HepG2 (cell line): ENCODE results near the gene TUBGCP5.

Source experiments
- BHLHE40 ChIP-seq: IDR thresholded peaks from 2 replicates; pipeline ENCODE4 v1.6.1; 2011; ENCODE audit warnings: low read length, improper control_type of control experiment
- ESRRA ChIP-seq: sonication (generic); formaldehyde crosslinking; IDR thresholded peaks from 2 replicates; pipeline ENCODE4 v1.5.1; 2020; ENCODE audit warnings: mild to moderate bottlenecking, low read depth, missing genetic modification reagents
- PHF8 ChIP-seq: sonication (generic); formaldehyde crosslinking; IDR thresholded peaks from 2 replicates; pipeline ENCODE4 v1.5.0; 2020; ENCODE audit warnings: missing genetic modification reagents
- SMC3 ChIP-seq: IDR thresholded peaks from 2 replicates; pipeline ENCODE4 v1.6.1; 2011; ENCODE audit warnings: low read length, improper control_type of control experiment
- TOE1 ChIP-seq: sonication (generic); formaldehyde crosslinking; IDR thresholded peaks from 2 replicates; pipeline ENCODE4 v1.4.0; 2020; ENCODE audit warnings: mild to moderate bottlenecking, missing genetic modification reagents
- ZNF10 ChIP-seq: sonication (generic); formaldehyde crosslinking; IDR thresholded peaks from 2 replicates; pipeline ENCODE4 v1.4.0; 2020; ENCODE audit warnings: mild to moderate bottlenecking, low read depth, missing genetic modification reagents, borderline replicate concordance
- ZNF354B ChIP-seq: sonication (generic); formaldehyde crosslinking; IDR thresholded peaks from 2 replicates; pipeline ENCODE4 v1.8.0; 2022; ENCODE audit warnings: mild to moderate bottlenecking, missing genetic modification reagents
- ZNF629 ChIP-seq: sonication (generic); formaldehyde crosslinking; conservative IDR thresholded peaks from 2 replicates; pipeline ENCODE4 v1.5.0; 2020; ENCODE audit warnings: missing genetic modification reagents
- ZSCAN20 ChIP-seq: sonication (generic); formaldehyde crosslinking; IDR thresholded peaks from 2 replicates; pipeline ENCODE4 v1.4.0; 2020; ENCODE audit warnings: missing genetic modification reagents, mild to moderate bottlenecking, borderline replicate concordance
- TF ChIP-seq, protein P1 (sequence below): IDR thresholded peaks from 2 replicates; pipeline ENCODE4 v1.6.1; 2016; ENCODE audit warnings: missing compliant biosample characterization, missing genetic modification reagents, borderline replicate concordance
- TF ChIP-seq, protein P2 (sequence below): sonication (generic); formaldehyde crosslinking; IDR thresholded peaks from 2 replicates; pipeline ENCODE4 v1.5.0; 2020; ENCODE audit warnings: mild to moderate bottlenecking, missing genetic modification reagents, moderate library complexity
- TF ChIP-seq, protein P3 (sequence below), 2 experiments: IDR thresholded peaks; 2 replicates each; pipeline ENCODE4 v1.6.1; 2011 to 2012; ENCODE audit warnings: low read length in 2 of 2, borderline replicate concordance in 1 of 2, low read depth in 1 of 2, mild to moderate bottlenecking in 1 of 2, moderate library complexity in 1 of 2
- TF ChIP-seq, protein P4 (sequence below): IDR thresholded peaks from 2 replicates; pipeline ENCODE4 v1.4.0; 2020; ENCODE audit warnings: mild to moderate bottlenecking, missing genetic modification reagents
- TF ChIP-seq, protein P5 (sequence below): IDR thresholded peaks from 2 replicates; pipeline ENCODE4 v1.6.1; 2016

DNA sequence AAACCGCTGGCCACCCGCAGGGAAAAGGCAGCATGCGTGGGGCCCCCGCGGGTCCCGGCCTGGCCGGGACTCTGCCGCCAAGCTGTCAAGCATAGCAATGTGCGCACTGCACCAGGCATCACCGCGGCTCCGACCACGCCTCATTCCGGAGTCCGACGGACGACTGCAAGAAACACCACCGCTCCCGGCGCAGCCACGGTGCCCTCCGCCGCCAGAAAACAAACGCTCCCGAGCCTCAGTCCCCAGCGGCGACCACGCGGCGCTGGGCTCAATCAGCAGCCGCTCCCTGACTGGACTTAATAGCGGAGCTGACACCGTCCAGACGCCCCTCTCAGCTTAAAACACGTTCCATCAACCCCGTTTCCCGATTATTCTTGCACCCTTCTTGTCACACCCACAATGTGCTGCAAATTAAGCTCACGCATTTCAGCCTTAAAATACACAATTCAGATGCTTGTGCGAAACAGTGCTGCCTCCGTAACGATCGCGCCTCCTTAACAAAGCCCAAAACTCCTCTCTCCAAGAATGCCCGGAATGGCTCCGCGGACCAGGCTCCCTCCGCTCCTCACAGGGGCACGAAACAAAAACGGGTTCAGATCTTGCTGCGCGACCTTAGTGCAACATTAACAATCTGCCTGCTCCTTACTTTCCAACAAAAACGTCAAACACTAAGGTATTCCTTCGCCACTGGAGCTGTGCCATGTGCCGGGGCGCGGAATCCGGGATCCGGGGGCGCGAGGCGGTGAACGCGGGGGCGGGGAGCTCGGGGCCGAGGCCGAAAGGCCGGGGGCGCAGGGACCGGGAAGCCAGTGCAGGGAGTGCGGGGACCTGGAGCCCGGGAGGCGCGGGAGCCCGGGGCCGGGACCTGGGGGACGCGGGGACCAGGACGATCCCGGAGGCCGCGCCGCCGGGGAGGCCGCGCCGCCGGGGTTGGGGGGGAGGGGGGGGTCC is 59.9 kb downstream of the TUBGCP5 start:
- TF ChIP-seq TOE1 (no peak), ZSCAN20 (CRISPR knock-in tag) (0 out of 2 replicates have a peak, but pooled peaks have one; percentile 30), ZNF629 (CRISPR knock-in tag) (no peak), ESRRA (no peak), BHLHE40 (no peak), ZNF10 (CRISPR knock-in tag) (no peak), SMC3 (no peak), ZNF354B (CRISPR knock-in tag) (no peak), PHF8 (CRISPR knock-in tag) (no peak; the same call in 1 of the 2 replicates)
- TF ChIP-seq, protein P1, sequence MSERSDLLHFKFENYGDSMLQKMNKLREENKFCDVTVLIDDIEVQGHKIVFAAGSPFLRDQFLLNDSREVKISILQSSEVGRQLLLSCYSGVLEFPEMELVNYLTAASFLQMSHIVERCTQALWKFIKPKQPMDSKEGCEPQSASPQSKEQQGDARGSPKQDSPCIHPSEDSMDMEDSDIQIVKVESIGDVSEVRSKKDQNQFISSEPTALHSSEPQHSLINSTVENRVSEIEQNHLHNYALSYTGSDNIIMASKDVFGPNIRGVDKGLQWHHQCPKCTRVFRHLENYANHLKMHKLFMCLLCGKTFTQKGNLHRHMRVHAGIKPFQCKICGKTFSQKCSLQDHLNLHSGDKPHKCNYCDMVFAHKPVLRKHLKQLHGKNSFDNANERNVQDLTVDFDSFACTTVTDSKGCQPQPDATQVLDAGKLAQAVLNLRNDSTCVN (CRISPR knock-in tag) = no peak
- TF ChIP-seq, protein P2, sequence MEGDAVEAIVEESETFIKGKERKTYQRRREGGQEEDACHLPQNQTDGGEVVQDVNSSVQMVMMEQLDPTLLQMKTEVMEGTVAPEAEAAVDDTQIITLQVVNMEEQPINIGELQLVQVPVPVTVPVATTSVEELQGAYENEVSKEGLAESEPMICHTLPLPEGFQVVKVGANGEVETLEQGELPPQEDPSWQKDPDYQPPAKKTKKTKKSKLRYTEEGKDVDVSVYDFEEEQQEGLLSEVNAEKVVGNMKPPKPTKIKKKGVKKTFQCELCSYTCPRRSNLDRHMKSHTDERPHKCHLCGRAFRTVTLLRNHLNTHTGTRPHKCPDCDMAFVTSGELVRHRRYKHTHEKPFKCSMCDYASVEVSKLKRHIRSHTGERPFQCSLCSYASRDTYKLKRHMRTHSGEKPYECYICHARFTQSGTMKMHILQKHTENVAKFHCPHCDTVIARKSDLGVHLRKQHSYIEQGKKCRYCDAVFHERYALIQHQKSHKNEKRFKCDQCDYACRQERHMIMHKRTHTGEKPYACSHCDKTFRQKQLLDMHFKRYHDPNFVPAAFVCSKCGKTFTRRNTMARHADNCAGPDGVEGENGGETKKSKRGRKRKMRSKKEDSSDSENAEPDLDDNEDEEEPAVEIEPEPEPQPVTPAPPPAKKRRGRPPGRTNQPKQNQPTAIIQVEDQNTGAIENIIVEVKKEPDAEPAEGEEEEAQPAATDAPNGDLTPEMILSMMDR (CRISPR knock-in tag) = peak; percentile 21; the same call in 1 of the 2 replicates
- TF ChIP-seq, protein P3, sequence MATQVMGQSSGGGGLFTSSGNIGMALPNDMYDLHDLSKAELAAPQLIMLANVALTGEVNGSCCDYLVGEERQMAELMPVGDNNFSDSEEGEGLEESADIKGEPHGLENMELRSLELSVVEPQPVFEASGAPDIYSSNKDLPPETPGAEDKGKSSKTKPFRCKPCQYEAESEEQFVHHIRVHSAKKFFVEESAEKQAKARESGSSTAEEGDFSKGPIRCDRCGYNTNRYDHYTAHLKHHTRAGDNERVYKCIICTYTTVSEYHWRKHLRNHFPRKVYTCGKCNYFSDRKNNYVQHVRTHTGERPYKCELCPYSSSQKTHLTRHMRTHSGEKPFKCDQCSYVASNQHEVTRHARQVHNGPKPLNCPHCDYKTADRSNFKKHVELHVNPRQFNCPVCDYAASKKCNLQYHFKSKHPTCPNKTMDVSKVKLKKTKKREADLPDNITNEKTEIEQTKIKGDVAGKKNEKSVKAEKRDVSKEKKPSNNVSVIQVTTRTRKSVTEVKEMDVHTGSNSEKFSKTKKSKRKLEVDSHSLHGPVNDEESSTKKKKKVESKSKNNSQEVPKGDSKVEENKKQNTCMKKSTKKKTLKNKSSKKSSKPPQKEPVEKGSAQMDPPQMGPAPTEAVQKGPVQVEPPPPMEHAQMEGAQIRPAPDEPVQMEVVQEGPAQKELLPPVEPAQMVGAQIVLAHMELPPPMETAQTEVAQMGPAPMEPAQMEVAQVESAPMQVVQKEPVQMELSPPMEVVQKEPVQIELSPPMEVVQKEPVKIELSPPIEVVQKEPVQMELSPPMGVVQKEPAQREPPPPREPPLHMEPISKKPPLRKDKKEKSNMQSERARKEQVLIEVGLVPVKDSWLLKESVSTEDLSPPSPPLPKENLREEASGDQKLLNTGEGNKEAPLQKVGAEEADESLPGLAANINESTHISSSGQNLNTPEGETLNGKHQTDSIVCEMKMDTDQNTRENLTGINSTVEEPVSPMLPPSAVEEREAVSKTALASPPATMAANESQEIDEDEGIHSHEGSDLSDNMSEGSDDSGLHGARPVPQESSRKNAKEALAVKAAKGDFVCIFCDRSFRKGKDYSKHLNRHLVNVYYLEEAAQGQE (IDR thresholded peaks at IDR 0.05; ENCODE audit: borderline replicate concordance in 1 of 2, low read depth in 1 of 2, low read length in 2 of 2) = no peak
- TF ChIP-seq, protein P4, sequence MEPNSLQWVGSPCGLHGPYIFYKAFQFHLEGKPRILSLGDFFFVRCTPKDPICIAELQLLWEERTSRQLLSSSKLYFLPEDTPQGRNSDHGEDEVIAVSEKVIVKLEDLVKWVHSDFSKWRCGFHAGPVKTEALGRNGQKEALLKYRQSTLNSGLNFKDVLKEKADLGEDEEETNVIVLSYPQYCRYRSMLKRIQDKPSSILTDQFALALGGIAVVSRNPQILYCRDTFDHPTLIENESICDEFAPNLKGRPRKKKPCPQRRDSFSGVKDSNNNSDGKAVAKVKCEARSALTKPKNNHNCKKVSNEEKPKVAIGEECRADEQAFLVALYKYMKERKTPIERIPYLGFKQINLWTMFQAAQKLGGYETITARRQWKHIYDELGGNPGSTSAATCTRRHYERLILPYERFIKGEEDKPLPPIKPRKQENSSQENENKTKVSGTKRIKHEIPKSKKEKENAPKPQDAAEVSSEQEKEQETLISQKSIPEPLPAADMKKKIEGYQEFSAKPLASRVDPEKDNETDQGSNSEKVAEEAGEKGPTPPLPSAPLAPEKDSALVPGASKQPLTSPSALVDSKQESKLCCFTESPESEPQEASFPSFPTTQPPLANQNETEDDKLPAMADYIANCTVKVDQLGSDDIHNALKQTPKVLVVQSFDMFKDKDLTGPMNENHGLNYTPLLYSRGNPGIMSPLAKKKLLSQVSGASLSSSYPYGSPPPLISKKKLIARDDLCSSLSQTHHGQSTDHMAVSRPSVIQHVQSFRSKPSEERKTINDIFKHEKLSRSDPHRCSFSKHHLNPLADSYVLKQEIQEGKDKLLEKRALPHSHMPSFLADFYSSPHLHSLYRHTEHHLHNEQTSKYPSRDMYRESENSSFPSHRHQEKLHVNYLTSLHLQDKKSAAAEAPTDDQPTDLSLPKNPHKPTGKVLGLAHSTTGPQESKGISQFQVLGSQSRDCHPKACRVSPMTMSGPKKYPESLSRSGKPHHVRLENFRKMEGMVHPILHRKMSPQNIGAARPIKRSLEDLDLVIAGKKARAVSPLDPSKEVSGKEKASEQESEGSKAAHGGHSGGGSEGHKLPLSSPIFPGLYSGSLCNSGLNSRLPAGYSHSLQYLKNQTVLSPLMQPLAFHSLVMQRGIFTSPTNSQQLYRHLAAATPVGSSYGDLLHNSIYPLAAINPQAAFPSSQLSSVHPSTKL (CRISPR knock-in tag) = no peak
- TF ChIP-seq, protein P5, sequence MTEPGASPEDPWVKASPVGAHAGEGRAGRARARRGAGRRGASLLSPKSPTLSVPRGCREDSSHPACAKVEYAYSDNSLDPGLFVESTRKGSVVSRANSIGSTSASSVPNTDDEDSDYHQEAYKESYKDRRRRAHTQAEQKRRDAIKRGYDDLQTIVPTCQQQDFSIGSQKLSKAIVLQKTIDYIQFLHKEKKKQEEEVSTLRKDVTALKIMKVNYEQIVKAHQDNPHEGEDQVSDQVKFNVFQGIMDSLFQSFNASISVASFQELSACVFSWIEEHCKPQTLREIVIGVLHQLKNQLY (CRISPR knock-in tag) = no peak
